Small intestine (tissue), 7 donors: ENCODE results near the gene PTAFR. TPM values are rescaled to one million over a fixed set of nuclear protein-coding genes. Genes with fewer than 3 reads are reported as not detected.

Source experiments
- DNase-seq, 2 donors: peaks; one replicate each; pipeline versions ENCODE4 v3.0.0 to v3.0.0-alpha.2; 2013
- FAIRE-seq: peaks from 2 replicates; lab custom pipeline; 2012; peaks lifted over from hg19 to GRCh38; lab: Jason Lieb, UNC
- H3K27ac ChIP-seq, 3 donors: one replicate each; pipeline ENCODE4 v1.5.1; 2013; ENCODE audit warnings: low read length in 2 of 3, mild to moderate bottlenecking in 2 of 3, control low read depth in 1 of 3, inconsistent platforms in 1 of 3, low read depth in 1 of 3, moderate library complexity in 1 of 3
- H3K27me3 ChIP-seq, 3 donors: one replicate each; pipeline ENCODE4 v1.6.1; 2013; ENCODE audit warnings: low read length in 3 of 3, inconsistent platforms in 1 of 3; ENCODE audit not compliant: control insufficient read depth in 3 of 3, insufficient read depth in 3 of 3
- H3K36me3 ChIP-seq, 3 donors: one replicate each; pipeline ENCODE4 v1.6.1; 2013; ENCODE audit warnings: low read length in 3 of 3, inconsistent platforms in 1 of 3, low read depth in 1 of 3, mild to moderate bottlenecking in 1 of 3, moderate library complexity in 1 of 3; ENCODE audit not compliant: control insufficient read depth in 3 of 3, insufficient read depth in 2 of 3
- H3K4me1 ChIP-seq, 3 donors: one replicate each; pipeline ENCODE4 v1.6.1; 2013; ENCODE audit warnings: low read length in 2 of 3, inconsistent platforms in 1 of 3, low read depth in 1 of 3, mild to moderate bottlenecking in 1 of 3, moderate library complexity in 1 of 3; ENCODE audit not compliant: control insufficient read depth in 3 of 3, insufficient read depth in 2 of 3
- H3K4me3 ChIP-seq, 3 donors: one replicate each; pipeline ENCODE4 v1.5.1; 2013; ENCODE audit warnings: low read length in 3 of 3, control low read depth in 1 of 3, inconsistent platforms in 1 of 3, low read depth in 1 of 3, mild to moderate bottlenecking in 1 of 3, moderate library complexity in 1 of 3
- H3K9me3 ChIP-seq, 2 donors: one replicate each; pipeline ENCODE4 v1.6.1; 2013; ENCODE audit warnings: low read depth in 1 of 2, low read length in 1 of 2; ENCODE audit not compliant: control insufficient read depth in 2 of 2, insufficient read depth in 1 of 2
- WGBS, 3 donors: extraction: QIAGEN DNeasy Blood & Tissue Kit; methylation state at CpG; one replicate each; pipeline ENCODE4 v1.1.7; 2013; 5-methylcytosine and 5-hydroxymethylcytosine counted together
- polyA plus RNA-seq, 4 donors: library from polyadenylated mRNA; stranded (reverse) in 3 of 4; unstranded in 1 of 4; fragments of 200-250 nt in 3 of 4; fragments of 120-200 nt in 1 of 4; gene quantifications; one replicate each; pipeline versions ENCODE4 v1.2.1 to v1.2.3, GENCODE V29; 2013
- donor health status: healthy with polysubstance abuse.
- donor health status: control.
- donor health status: control.
- donor health status: Bipolar disorder and iron deficiency.
- donor health status: healthy.

The PTAFR gene
- polyA plus RNA-seq, 4 donors, result 1.1 to 5.2 (median 2.6) TPM

DNA sequence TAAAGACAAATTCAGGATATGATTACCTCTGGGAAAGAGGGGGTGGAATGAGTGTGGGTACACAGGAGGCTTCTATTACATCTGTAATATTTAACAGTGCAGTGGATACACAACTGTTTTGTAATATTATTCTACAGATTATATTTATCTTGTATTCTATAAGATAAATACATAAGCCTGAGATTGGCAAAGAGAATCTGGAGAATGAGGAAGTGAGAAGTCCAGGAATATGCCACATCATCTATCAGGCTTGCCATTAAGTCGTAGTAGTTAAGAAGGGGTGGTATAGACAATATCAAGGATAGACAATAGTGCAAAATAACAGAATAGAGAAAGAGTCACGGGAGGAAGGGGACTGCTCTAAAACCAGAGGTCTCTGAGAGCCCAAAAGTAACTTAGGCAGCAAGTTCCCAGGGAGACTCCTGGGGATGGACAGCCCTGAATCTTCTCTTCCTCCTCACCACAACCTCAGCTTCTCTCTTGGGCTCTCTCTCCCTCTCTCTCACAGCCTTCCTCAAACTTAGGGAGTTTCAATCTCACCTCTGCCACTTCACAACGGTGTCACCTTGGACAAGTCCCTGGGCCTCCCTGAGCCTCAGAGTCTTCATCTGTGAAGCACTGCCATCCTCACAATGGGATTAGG is 14.0 kb upstream of the PTAFR start:
- peak overlapping the region in 1 of 3 donors; percentile 18 for H3K27ac ChIP-seq
- H3K4me1 ChIP-seq, result no peaks in the 10 kb centered on the region
- H3K9me3 ChIP-seq, result no peaks in the 10 kb centered on the region
- 51 to 55% (median 54%) methylated on average over 3 of the region's 3 CpGs for WGBS, 3 donors
- DNase-seq, result no peak
- H3K36me3 ChIP-seq, result peaks cover 0 to 7% (median 0%) of the 10 kb centered on the region in 3 donors
- H3K27me3 ChIP-seq, result no peaks in the 10 kb centered on the region
- FAIRE-seq, result no peak
- H3K4me3 ChIP-seq, result no peak overlapping the region

DNA sequence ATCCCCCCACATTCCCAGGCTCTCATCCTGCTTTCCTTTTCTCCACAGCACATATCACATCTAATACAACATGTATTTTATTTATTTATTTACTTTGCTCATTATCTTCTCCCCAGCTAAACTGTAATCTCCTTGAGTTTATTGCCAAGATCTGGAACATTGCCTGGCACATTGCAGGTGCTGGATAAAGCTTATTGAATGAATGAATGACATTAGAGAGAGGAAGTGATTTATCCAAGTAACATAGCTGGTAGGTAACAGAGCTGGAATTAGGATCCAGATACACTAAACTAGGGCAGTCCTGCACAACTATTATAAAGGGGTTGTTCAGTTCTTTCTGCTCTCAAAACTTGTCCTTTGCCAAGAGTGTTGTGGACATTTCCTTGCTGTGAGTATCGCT is 8.6 kb upstream of the PTAFR start:
- H3K36me3 ChIP-seq, result no peaks in the 10 kb centered on the region
- peak in 1 of 2 donors; percentile 80 for DNase-seq
- H3K27me3 ChIP-seq, result no peaks in the 10 kb centered on the region
- no peaks in the 10 kb centered on the region for H3K9me3 ChIP-seq
- no peaks in the 10 kb centered on the region for H3K4me1 ChIP-seq
- no peak overlapping the region for H3K4me3 ChIP-seq
- FAIRE-seq, result no peak
- H3K27ac ChIP-seq, result no peak overlapping the region
- WGBS, 3 donors, result 44 to 79% (median 78%) methylated on average over 1 of the region's 1 CpG

DNA sequence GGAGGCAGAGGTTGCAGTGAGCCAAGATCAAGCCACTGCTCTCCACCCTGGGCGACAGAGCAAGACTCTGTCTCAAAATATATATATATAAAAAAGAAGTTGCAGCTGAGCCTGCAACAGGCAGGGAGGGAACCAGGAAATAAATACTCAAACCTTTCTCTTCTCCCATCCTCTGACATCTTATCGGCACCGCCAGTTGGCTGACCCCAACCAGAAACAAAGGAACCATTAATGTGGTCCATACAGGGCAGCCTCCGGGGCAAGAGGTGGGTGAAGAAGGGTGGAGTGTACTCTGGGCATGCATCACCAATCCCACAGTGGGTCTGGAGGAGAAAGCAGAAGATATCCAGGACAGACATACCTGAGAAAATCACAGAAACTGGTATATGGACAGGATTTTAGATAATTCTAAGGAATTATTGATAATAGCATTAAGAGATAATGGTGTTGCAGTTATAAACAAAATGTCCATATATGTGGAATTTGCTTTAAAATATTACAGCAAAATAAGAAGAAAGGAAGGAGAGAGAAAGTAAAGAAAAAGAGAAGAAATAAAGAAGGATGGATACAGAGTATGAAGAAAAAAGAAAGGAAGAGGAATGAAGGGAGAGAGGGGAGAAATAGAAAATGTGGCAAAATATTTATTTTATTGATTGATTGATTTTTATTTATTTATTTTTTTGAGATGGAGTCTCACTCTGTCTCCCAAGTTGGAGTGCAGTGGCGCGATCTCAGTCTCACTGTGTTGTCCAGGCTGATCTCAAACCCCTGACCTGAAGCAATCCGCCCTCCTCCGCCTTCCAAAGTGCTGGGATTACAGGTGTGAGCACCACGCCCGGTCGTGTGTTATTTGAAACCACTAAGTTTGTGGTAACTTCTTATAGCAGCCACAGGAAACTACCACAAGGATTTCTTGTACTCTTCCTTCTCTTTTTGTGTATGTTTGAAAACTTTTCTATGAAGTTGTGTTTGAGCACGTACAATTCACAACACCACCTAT is 4.1 kb upstream of the PTAFR start:
- Histone ChIP-seq H3K4me1 (no peaks in the 10 kb centered on the region), H3K9me3 (no peaks in the 10 kb centered on the region), H3K27me3 (no peaks in the 10 kb centered on the region), H3K27ac (no peak overlapping the region), H3K4me3 (no peak overlapping the region), H3K36me3 (no peaks in the 10 kb centered on the region)
- 35 to 59% (median 37%) methylated on average over 12 of the region's 12 CpGs for WGBS, 3 donors
- FAIRE-seq, result no peak
- peak in 1 of 2 donors; percentile 33 for DNase-seq

- Histone ChIP-seq H3K4me3 (no peak overlapping the region), H3K27me3 (no peaks in the 10 kb centered on the region), H3K4me1 (no peaks in the 10 kb centered on the region), H3K9me3 (no peaks in the 10 kb centered on the region), H3K36me3 (no peaks in the 10 kb centered on the region), H3K27ac (no peak overlapping the region)
- 90 to 95% (median 94%) methylated on average over 15 of the region's 15 CpGs for WGBS, 3 donors
- DNase-seq, result no peak
- FAIRE-seq, result no peak
These were observed 2.4 kb upstream of the PTAFR start for GRCh38 chr1:28178690-28179485.

DNA sequence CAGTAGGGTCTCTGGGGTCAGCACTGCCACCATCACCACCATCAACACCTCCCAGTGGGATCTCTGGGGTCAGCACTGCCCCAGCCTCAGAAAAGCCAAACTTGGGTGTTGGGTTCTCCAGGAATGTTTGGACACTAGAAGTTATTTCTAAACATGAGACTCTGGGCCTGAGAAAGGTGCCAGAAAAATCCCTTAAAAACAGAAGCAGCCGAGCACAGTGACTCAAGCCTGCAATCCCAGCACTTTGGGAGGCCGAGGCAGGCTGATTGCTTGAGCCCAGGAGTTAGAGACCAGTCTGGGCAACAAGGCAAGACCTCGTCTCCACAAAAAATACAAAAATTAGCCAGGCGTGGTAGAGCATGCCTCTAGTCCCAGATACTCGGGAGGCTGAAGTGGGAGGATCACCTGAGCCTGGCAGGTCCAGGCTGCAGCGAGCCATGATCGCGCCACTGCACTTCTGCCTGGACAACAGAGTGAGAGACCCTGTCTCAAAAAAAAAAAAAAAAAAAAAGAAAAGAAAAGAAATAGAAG is 470 bp downstream of the PTAFR start:
- H3K27ac ChIP-seq, result peak overlapping the region in 1 of 3 donors; percentile 43
- no peak for DNase-seq
- no peaks in the 10 kb centered on the region for H3K36me3 ChIP-seq
- H3K9me3 ChIP-seq, result no peaks in the 10 kb centered on the region
- peaks cover 0 to 19% (median 6%) of the 10 kb centered on the region in 3 donors for H3K4me1 ChIP-seq
- WGBS, 3 donors, result 67 to 92% (median 82%) methylated on average over 8 of the region's 8 CpGs
- FAIRE-seq, result no peak
- H3K4me3 ChIP-seq, result peak overlapping the region in 1 of 3 donors; percentile 4
- no peaks in the 10 kb centered on the region for H3K27me3 ChIP-seq

DNA sequence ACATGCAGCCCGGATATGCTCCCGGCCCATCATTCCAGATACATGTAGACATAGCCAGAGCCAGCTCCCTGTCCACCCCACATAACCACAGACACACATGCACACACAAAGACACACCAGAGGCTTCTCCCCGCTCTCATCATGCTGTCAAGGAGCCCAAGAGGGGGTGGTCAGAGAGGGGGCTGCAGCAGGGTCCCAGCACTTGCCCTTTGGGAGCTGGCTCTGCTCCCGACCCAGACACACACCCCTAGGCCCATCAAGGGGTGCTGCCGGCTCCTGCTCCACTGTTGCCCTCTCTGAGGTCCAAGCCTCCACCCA is 2.6 kb downstream of the PTAFR start:
- Histone ChIP-seq H3K4me1 (peaks cover 0 to 27% (median 6%) of the 10 kb centered on the region in 3 donors), H3K36me3 (no peaks in the 10 kb centered on the region), H3K27me3 (no peaks in the 10 kb centered on the region), H3K27ac (peak overlapping the region; percentile 9 to 81 (median 21)), H3K4me3 (no peak overlapping the region), H3K9me3 (no peaks in the 10 kb centered on the region)
- 66 to 83% (median 79%) methylated on average over 5 of the region's 5 CpGs for WGBS, 3 donors
- no peak for FAIRE-seq
- DNase-seq, result no peak

DNA sequence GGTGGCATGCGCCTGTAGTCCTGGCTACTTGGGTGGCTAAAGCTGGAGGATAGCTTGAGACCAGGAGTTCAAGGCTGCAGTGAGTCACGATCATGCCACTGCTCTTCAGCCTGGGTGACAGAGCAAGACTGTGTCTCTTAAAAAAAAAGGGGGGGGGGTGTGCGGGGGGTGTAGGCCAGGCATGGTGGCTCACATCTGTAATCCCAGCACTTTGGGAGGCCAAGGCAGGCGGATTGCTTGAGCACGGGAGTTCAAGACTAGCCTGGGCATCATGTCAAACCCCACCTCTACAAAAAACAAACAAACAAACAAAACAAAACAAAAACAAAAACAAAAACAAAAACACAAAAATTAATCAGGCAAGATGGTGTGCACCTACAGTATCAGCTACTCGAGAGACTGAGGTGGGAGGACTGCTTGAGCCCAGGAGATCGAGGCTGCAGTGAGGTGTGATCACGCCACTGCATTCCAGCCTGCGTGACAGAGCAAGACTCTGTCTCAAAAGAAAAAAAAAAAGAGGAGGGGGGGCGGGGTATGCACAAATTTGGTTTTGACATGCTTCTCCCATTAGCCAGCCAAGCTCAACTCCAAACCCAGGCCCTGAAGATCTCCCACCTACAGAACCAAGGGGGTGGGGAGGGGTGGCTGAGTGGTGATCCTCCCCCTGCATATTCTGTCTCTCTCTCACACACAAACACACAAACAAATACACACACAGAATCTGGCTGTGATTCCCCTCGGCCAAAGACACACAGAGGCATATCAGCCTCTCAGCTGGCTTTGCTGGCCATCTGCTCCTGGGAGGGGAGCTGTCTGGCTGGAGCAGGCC is 3.1 kb downstream of the PTAFR start:
- DNase-seq (no peak), FAIRE-seq (no peak)
- Histone ChIP-seq H3K27me3 (no peaks in the 10 kb centered on the region), H3K9me3 (no peaks in the 10 kb centered on the region), H3K27ac (peak overlapping the region; percentile 9 to 81 (median 72)), H3K4me3 (no peak overlapping the region), H3K4me1 (peaks cover 0 to 30% (median 6%) of the 10 kb centered on the region in 3 donors), H3K36me3 (no peaks in the 10 kb centered on the region)
- WGBS, 3 donors, result 55 to 58% (median 56%) methylated on average over 11 of the region's 11 CpGs
